H9 (cell line): ENCODE results near the gene NT5DC3. TPM values are rescaled to one million over a fixed set of nuclear protein-coding genes. Genes with fewer than 3 reads are reported as not detected.

Source experiments
- DNase-seq: peaks from one replicate; pipeline ENCODE4 v3.0.0-alpha.2; 2017
- H2AFZ ChIP-seq: one replicate; pipeline ENCODE4 v1.6.1; 2013; ENCODE audit warnings: mild to moderate bottlenecking, low read length, control low read depth, moderate library complexity
- H2AK5ac ChIP-seq: 2 replicates; pipeline ENCODE4 v1.6.1; 2013; ENCODE audit warnings: low read length, control low read depth, mixed read lengths; ENCODE audit not compliant: insufficient read length
- H2BK120ac ChIP-seq: one replicate; pipeline ENCODE4 v1.6.1; 2013; ENCODE audit warnings: low read depth, mild to moderate bottlenecking, low read length, control low read depth, inconsistent platforms; ENCODE audit not compliant: poor library complexity, severe bottlenecking
- H2BK12ac ChIP-seq: 2 replicates; pipeline ENCODE4 v1.6.1; 2013; ENCODE audit warnings: low read length, control low read depth, mixed read lengths, low read depth; ENCODE audit not compliant: insufficient read length
- H2BK15ac ChIP-seq: 2 replicates; pipeline ENCODE4 v1.6.1; 2013; ENCODE audit warnings: low read depth, low read length, control low read depth
- H2BK20ac ChIP-seq: one replicate; pipeline ENCODE4 v1.6.1; 2013; ENCODE audit warnings: low read depth, mild to moderate bottlenecking, low read length, control low read depth, inconsistent platforms; ENCODE audit not compliant: poor library complexity, severe bottlenecking
- H2BK5ac ChIP-seq: 2 replicates; pipeline ENCODE4 v1.6.1; 2013; ENCODE audit warnings: low read length, control low read depth, mixed read lengths; ENCODE audit not compliant: insufficient read length
- H3K14ac ChIP-seq: 2 replicates; pipeline ENCODE4 v1.6.1; 2013; ENCODE audit warnings: low read length, control low read depth; ENCODE audit not compliant: insufficient read depth
- H3K18ac ChIP-seq: 2 replicates; pipeline ENCODE4 v1.6.1; 2013; ENCODE audit warnings: low read depth, mild to moderate bottlenecking, mixed read lengths, low read length, control low read depth; ENCODE audit not compliant: insufficient read length
- H3K23ac ChIP-seq: 2 replicates; pipeline ENCODE4 v1.6.1; 2013; ENCODE audit warnings: low read length, control low read depth, mixed read lengths, low read depth; ENCODE audit not compliant: insufficient read length
- H3K23me2 ChIP-seq: 2 replicates; pipeline ENCODE4 v1.6.1; 2013; ENCODE audit warnings: low read depth, mild to moderate bottlenecking, mixed read lengths, low read length, control low read depth; ENCODE audit not compliant: insufficient read length, poor library complexity, severe bottlenecking
- H3K27ac ChIP-seq: 2 replicates; pipeline ENCODE4 v1.5.1; 2013; ENCODE audit warnings: low read length, control low read depth, mixed read lengths, low read depth; ENCODE audit not compliant: insufficient read length
- H3K27me3 ChIP-seq: 2 replicates; pipeline ENCODE4 v1.6.1; 2013; ENCODE audit warnings: low read length, control low read depth, inconsistent platforms; ENCODE audit not compliant: insufficient read depth
- H3K4ac ChIP-seq: 2 replicates; pipeline ENCODE4 v1.6.1; 2013; ENCODE audit warnings: low read depth, mild to moderate bottlenecking, control low read depth, inconsistent platforms, low read length, moderate library complexity
- H3K4me1 ChIP-seq: 2 replicates; pipeline ENCODE4 v1.6.1; 2013; ENCODE audit warnings: low read length, control low read depth, inconsistent platforms; ENCODE audit not compliant: insufficient read depth
- H3K4me2 ChIP-seq: 2 replicates; pipeline ENCODE4 v1.6.1; 2013; ENCODE audit warnings: low read length, control low read depth, mixed read lengths; ENCODE audit not compliant: insufficient read length, insufficient read depth
- H3K56ac ChIP-seq: 2 replicates; pipeline ENCODE4 v1.6.1; 2013; ENCODE audit warnings: low read depth, mild to moderate bottlenecking, mixed read lengths, low read length, control low read depth; ENCODE audit not compliant: insufficient read length
- H3K79me1 ChIP-seq: 2 replicates; pipeline ENCODE4 v1.6.1; 2013; ENCODE audit warnings: low read depth, mild to moderate bottlenecking, moderate library complexity, low read length, control low read depth, inconsistent platforms; ENCODE audit not compliant: insufficient read depth, poor library complexity, severe bottlenecking
- H3K79me2 ChIP-seq: 2 replicates; pipeline ENCODE4 v1.6.1; 2013; ENCODE audit warnings: low read length, control low read depth, inconsistent platforms; ENCODE audit not compliant: insufficient read depth
- H3K9ac ChIP-seq: 2 replicates; pipeline ENCODE4 v1.6.1; 2013; ENCODE audit warnings: low read length, control low read depth, mixed read lengths; ENCODE audit not compliant: insufficient read length; ENCODE audit errors: extremely low read depth
- H3K9me3 ChIP-seq: one replicate; pipeline ENCODE4 v1.6.1; 2013; ENCODE audit warnings: low read depth, low read length, inconsistent platforms; ENCODE audit not compliant: control insufficient read depth
- H3T11ph ChIP-seq: one replicate; pipeline ENCODE4 v1.6.1; 2013; ENCODE audit warnings: mild to moderate bottlenecking, low read length, control low read depth, inconsistent platforms
- H4K20me1 ChIP-seq: one replicate; pipeline ENCODE4 v1.6.1; 2013; ENCODE audit not compliant: control insufficient read depth, insufficient read length, insufficient read depth
- H4K5ac ChIP-seq: 2 replicates; pipeline ENCODE4 v1.6.1; 2013; ENCODE audit warnings: low read depth, mild to moderate bottlenecking, mixed read lengths, low read length, control low read depth; ENCODE audit not compliant: insufficient read length
- H4K8ac ChIP-seq: replicated peaks from 2 replicates; pipeline ENCODE4 v1.6.1; 2013; ENCODE audit warnings: low read length, control low read depth, mixed read lengths, low read depth; ENCODE audit not compliant: insufficient read length
- H4K91ac ChIP-seq: 2 replicates; pipeline ENCODE4 v1.6.1; 2013; ENCODE audit warnings: low read depth, mild to moderate bottlenecking, moderate library complexity, mixed read lengths, low read length, control low read depth; ENCODE audit not compliant: insufficient read length
- H3K27ac Mint-ChIP-seq, 3 experiments: 2 replicates in 2 of 3; 3 replicates in 1 of 3; pipeline ENCODE4 v1.8.0; 2020 to 2021; ENCODE audit warnings: mixed read lengths in 3 of 3, mild to moderate bottlenecking in 1 of 3, moderate library complexity in 1 of 3
- H3K27me3 Mint-ChIP-seq: 2 replicates; pipeline ENCODE4 v1.8.0; 2021; ENCODE audit warnings: low read depth, mild to moderate bottlenecking, moderate library complexity, mixed read lengths
- H3K36me3 Mint-ChIP-seq, 3 experiments: 2 replicates in 2 of 3; 3 replicates in 1 of 3; pipeline ENCODE4 v1.8.0; 2020 to 2021; ENCODE audit warnings: low read depth in 3 of 3, mixed read lengths in 3 of 3; ENCODE audit not compliant: insufficient read depth in 1 of 3
- H3K4me1 Mint-ChIP-seq, 2 experiments: 2 replicates each; pipeline ENCODE4 v1.8.0; 2020; ENCODE audit warnings: mixed read lengths in 2 of 2
- H3K4me3 Mint-ChIP-seq, 2 experiments: 2 replicates in 1 of 2; 3 replicates in 1 of 2; pipeline ENCODE4 v1.8.0; 2020 to 2021; ENCODE audit warnings: mild to moderate bottlenecking in 2 of 2, mixed read lengths in 2 of 2, moderate library complexity in 1 of 2
- H3K9me3 Mint-ChIP-seq, 2 experiments: 2 replicates in 1 of 2; 3 replicates in 1 of 2; pipeline ENCODE4 v1.8.0; 2020; ENCODE audit warnings: mild to moderate bottlenecking in 2 of 2, mixed read lengths in 2 of 2, moderate library complexity in 1 of 2
- WGBS: extraction: QIAGEN DNeasy Blood & Tissue Kit; methylation state at CpG from one replicate; pipeline ENCODE4 v1.1.7; 2013; ENCODE audit warnings: missing lambda C conversion rate, low lambda C conversion rate, mixed read lengths; ENCODE audit not compliant: insufficient read length; ENCODE audit errors: extremely low coverage; 5-methylcytosine and 5-hydroxymethylcytosine counted together
- total RNA-seq: library from RNA; stranded (reverse); gene quantifications from 2 replicates; pipeline ENCODE4 v1.2.1, GENCODE V29; 2021
- TF ChIP-seq, protein P1 (sequence below): fragments of 200-600 bp; sonication (generic); conservative IDR thresholded peaks from 3 replicates; pipeline ENCODE4 v1.8.0; 2021; ENCODE audit warnings: antibody characterized with exemption, mild to moderate bottlenecking

NT5DC3 gene
- total RNA-seq, 1 experiment from 2014 or later = 13.6 TPM

DNA sequence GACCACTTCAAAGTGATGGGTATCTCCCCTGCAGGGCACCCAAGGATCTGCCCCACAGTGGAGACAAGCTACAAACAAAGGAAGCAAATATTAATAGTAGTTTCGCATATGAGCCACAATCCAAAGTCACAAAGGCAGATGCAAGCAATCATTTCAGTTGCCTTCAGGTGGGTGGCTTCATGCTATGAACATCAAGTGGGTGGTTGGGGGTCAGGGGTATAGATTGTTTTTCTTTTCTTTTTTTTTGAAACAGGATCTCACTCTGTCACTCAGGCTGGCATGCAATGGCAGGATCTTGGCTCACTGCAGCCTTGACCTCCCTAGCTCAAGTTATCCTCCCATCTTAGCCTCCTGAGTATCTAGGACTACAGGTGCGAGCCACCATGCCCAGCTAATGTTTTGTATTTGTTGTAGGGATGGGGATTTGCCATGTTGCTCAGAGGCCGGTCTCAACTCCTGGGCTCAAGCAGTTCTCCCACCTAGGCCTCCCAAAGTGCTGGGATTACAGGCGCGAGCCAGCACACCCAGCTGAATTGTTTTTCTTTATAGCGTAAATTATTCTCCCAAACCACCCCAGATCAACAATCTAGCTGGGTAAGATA is 13.4 kb upstream of the NT5DC3 start:
- no peak overlapping the region for H3K18ac ChIP-seq
- no peak overlapping the region for H2BK12ac ChIP-seq
- H3K4ac ChIP-seq = no peak overlapping the region
- Mint-ChIP-seq H3K4me3 (no peak overlapping the region), H3K27me3 (peaks cover 4% of the 10 kb centered on the region), H3K27ac (no peak overlapping the region; a peak in 1 of 7 replicates), H3K9me3 (no peaks in the 10 kb centered on the region), H3K36me3 (no peaks in the 10 kb centered on the region), H3K4me1 (peaks cover 3 to 4% of the 10 kb centered on the region in 2 experiments; a peak in 3 of 4 replicates)
- H2BK20ac ChIP-seq = no peak overlapping the region
- H3K4me2 ChIP-seq = no peak overlapping the region
- H2BK15ac ChIP-seq = no peak overlapping the region
- no peak overlapping the region for H3K27ac ChIP-seq
- no peaks in the 10 kb centered on the region for H4K20me1 ChIP-seq
- H4K91ac ChIP-seq = no peak overlapping the region
- no peak overlapping the region for H2BK5ac ChIP-seq
- no peaks in the 10 kb centered on the region for H3K23me2 ChIP-seq
- H3K27me3 ChIP-seq = no peaks in the 10 kb centered on the region
- no peak overlapping the region for H4K8ac ChIP-seq
- H3K9ac ChIP-seq = no peak overlapping the region
- no peaks in the 10 kb centered on the region for H3K9me3 ChIP-seq
- H3K4me1 ChIP-seq = no peaks in the 10 kb centered on the region
- no peak overlapping the region for H3K56ac ChIP-seq
- no peak overlapping the region for H3K23ac ChIP-seq
- H2BK120ac ChIP-seq = no peak overlapping the region
- no peaks in the 10 kb centered on the region for H3K79me2 ChIP-seq
- H4K5ac ChIP-seq = no peak overlapping the region
- TF ChIP-seq, protein P1, sequence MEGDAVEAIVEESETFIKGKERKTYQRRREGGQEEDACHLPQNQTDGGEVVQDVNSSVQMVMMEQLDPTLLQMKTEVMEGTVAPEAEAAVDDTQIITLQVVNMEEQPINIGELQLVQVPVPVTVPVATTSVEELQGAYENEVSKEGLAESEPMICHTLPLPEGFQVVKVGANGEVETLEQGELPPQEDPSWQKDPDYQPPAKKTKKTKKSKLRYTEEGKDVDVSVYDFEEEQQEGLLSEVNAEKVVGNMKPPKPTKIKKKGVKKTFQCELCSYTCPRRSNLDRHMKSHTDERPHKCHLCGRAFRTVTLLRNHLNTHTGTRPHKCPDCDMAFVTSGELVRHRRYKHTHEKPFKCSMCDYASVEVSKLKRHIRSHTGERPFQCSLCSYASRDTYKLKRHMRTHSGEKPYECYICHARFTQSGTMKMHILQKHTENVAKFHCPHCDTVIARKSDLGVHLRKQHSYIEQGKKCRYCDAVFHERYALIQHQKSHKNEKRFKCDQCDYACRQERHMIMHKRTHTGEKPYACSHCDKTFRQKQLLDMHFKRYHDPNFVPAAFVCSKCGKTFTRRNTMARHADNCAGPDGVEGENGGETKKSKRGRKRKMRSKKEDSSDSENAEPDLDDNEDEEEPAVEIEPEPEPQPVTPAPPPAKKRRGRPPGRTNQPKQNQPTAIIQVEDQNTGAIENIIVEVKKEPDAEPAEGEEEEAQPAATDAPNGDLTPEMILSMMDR = no peak
- no CpG with 5 or more reads among the region's 6 CpGs for WGBS
- no peak overlapping the region for H2AFZ ChIP-seq
- no peak overlapping the region for H3T11ph ChIP-seq
- no peaks in the 10 kb centered on the region for H3K79me1 ChIP-seq
- DNase-seq = no peak
- H3K14ac ChIP-seq = no peak overlapping the region
- H2AK5ac ChIP-seq = no peak overlapping the region
